Activated naive CD8-positive, alpha-beta T cell treated with anti-CD3 and anti-CD28 coated beads, Interleukin-2, amount 50 U/mL, for 16 hours (primary cell): ENCODE measurements around the gene SMARCAL1.

Source experiments
- DNase-seq: peaks from one replicate; pipeline ENCODE4 v3.0.0-alpha.2; 2020; ENCODE audit warnings: low read depth, low spot score

SMARCAL1 gene

GRCh38 chr2:216392945-216393840 lies 19.1 kb upstream of the SMARCAL1 start:
- DNase-seq, result no peak

DNA sequence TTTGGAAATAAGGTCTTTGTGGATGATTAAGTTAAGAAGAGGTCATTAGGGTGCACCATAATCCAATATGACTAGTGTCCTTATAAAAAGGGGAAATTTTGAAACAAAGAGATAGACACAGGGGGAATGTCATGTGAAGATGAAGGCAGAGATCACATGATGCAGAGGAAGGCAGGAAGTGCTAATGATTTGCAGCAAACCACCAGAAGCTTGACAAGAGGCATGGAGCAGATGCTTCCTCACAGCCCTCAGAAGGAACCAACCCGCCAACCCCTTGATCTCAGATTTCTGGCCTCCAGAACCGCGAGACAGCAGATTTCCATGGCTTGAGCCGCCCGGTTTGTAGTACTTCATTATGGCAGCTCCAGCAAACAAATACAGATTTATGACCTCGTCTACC lies 17.4 kb upstream of the SMARCAL1 start:
- no peak for DNase-seq

GRCh38 chr2:216399621-216400020 lies 12.7 kb upstream of the SMARCAL1 start:
- no peak for DNase-seq

DNA sequence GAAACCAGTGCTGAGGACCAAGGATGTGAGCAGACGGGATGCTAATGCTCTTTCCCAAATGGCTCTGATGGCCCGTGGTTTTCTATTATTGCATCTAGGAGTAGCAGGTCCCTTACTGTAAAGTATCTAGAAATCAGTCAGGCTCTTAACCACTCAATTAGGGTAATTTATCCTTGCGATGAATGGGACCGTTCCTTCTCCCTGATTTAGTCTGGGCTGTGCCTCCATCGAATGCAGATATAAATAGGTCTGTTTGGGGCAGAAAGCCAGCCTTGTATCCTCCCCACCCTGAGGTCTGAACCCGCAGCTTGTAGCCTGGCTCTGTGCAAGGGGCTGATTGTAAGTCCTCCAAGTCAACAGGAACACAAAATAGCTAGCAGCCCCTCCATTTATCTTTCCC lies 9.5 kb upstream of the SMARCAL1 start:
- no peak for DNase-seq

GRCh38 chr2:216404010-216404618 lies 8.2 kb upstream of the SMARCAL1 start:
- DNase-seq, result peak; percentile 3

GRCh38 chr2:216405588-216405987 lies 6.7 kb upstream of the SMARCAL1 start:
- no peak for DNase-seq

GRCh38 chr2:216406826-216407225 lies 5.5 kb upstream of the SMARCAL1 start:
- no peak for DNase-seq

DNA sequence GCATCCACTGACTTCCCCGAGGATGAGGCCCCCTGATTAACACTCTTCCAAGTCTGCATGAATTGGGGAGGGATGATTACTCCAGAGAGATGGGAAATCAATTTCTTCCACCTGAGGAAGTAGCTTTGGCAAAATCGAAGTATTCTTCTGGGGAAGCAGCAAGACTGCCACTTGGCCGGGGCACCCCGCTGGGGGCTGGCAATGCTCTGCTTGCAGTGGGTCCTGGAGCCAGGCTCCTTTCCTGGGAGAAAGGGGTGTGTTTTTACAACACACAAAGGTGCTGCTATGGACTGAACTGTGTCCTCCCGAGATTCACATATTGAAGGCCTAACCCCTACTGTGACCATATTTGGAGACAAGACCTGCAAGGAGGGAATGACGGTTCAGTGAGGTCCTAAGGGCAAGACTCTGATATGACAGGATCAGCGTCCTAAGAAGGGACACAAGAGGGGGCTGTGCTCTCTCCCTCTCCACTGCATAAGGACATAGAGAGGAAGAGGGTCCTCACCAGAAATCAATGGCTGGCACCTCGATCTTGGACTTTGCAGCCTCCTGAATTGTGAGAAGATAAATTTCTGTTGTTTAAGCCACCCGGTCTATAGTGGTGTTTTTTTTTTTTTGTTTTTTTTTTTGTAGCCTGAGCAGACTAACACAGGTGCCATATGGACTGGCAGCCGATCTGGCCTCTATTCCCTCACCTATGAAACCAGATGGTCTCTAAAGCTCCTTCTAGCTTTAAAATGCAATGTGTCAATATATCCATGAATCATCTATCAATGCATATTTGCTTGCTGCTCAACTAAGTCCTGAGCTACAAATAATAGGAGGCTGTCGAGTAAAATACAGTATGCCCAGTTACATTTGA lies 3.6 kb upstream of the SMARCAL1 start:
- DNase-seq, result no peak

DNA sequence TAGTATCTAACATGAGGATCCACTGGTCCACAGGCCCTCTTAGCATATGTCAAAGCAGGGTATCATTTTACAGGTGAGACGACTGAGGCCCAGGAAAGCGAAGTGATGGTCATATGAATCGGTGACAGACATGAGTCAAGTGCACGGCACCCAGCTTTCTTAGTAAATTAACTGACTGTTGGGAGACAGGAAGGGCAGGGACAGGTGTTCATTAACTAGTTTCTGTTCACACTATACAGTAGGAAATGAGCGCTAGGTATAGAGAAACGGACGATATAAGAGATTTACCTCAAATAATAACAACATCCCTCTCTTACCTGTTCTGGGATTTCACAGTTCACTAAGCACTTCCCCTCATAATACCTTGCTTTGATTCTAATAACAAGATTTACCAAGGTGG lies 1.7 kb upstream of the SMARCAL1 start:
- DNase-seq, result no peak

- DNase-seq, result no peak
These were observed 1.6 kb downstream of the SMARCAL1 start for GRCh38 chr2:216413882-216414281.

GRCh38 chr2:216414772-216415319 lies 2.6 kb downstream of the SMARCAL1 start:
- DNase-seq, result no peak

DNA sequence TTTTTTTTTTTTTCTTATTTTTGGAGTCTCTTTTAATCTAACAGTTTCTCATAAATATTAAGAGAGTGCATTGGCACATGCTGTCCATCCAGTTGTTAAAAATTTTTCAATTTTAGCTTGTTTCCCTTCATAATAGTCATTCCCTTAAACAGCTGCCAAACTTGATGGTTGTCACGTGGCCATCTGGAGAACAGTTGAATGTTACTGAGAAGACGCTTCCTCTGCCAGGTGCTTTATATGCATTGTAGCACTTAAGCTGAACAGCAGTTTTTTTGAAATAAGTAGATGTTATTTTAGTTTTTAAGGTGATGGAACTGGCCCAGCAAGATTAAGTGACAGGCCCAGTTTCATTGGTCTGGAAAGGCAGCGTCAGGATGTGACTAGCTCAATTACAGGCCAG lies 3.3 kb downstream of the SMARCAL1 start:
- DNase-seq, result no peak

DNA sequence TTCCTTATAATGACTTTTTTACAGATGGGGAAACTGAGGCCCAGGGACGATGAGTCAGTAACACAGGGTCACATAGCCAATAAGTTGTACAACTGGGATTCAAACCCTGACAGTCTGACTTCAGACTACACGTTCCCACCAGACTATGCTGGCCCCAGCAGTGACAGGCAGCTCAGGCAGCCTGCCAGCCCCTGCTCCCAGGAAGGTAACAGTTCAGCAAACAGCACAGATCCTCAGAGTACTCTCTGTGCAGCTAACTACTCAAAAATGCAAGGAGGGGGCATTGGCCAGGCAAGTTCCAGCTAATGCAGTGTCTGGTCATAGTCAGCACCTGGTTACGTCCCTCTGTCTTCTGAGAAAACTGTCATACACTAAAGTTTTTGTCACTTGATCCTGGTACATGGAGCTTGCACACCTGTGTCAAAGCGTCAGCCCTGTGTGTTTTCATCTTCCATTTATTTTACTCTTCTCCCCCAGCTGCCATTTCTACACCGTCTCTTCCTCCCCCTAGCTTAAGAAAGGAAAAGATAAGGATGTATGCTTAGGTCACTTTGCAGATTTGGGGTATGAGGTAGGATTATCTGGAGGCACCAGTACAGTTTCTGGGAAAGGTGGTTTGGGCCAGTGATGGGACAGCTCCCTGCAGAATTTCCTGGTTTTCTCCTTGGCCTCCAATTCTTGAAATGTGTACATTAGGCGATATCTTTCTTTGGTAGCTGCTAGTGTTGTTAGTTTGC lies 4.5 kb downstream of the SMARCAL1 start:
- no peak for DNase-seq

DNA sequence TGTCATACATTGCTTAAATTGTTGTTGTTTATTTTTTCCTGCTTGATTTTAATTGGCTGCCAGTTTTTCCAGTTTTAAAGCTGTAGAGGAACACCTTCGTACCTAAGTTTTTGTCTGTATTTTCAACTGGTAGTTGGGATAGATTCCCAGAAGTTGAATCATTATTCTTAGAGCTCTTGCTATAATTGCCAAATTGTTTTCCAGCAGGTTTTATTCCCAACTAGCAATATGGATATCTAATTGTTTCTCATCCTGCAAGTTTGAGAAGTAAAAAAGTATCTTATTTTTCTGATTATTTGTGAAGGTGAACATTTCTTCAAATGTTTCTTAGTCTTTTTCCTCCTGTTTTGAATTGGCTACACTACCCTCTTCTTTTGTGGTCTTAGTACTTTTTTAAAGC lies 6.7 kb downstream of the SMARCAL1 start:
- DNase-seq, result no peak

DNA sequence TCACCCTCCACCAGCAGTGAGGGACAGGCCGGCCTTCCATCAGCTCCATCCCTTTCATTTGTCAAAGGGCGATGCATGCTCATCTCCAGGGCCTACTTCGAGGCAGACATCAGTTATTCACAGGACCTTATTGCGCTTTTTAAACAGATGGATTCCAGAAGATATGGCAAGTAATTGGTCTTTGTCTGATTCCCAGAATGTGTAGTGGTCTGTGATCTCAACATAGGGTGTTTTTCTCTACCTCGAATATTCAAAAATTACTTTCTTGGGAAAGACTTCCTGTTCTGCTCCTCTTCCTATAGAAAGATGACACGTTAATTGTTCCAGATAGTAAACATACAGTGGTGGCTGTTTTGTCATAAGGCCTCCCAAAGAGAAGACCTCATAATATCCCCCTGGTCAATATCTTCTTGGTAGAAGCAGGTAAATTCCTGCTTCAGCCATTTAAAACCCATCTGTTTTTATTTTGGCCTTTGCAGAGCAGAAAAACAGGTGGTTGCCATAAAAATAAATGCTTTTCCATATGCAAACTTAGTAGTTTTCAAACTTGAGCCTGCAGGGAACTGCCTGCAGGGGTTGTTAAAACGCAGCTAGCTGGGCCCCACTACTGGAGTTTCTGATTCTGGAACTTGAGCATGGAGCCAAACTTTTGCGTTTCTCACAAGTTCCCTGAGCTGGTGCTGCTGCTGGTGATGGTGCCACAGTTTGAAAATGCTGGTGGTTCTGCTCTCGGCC lies 8.2 kb downstream of the SMARCAL1 start:
- DNase-seq, result no peak

- DNase-seq, result no peak
These were observed 10.8 kb downstream of the SMARCAL1 start for GRCh38 chr2:216423071-216423470.

DNA sequence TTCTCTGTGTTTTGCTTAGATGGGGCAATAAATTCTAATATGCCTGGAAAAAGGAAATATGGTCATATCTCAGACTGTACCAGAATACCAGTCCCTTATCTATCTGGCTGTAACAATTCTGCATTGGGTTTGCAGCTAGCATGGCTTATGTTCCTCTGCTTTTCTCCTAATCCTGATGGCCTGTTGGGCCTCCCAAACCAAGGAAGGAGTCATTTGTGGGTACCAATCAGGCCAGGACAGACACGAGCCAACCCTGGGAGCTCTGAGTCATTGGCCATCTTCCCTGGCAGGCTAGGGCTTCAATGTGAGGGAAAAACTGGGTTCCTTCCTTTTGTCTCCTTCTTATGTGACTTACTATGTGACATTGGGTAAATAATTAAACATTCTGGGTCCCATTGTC lies 12.0 kb downstream of the SMARCAL1 start:
- no peak for DNase-seq

DNA sequence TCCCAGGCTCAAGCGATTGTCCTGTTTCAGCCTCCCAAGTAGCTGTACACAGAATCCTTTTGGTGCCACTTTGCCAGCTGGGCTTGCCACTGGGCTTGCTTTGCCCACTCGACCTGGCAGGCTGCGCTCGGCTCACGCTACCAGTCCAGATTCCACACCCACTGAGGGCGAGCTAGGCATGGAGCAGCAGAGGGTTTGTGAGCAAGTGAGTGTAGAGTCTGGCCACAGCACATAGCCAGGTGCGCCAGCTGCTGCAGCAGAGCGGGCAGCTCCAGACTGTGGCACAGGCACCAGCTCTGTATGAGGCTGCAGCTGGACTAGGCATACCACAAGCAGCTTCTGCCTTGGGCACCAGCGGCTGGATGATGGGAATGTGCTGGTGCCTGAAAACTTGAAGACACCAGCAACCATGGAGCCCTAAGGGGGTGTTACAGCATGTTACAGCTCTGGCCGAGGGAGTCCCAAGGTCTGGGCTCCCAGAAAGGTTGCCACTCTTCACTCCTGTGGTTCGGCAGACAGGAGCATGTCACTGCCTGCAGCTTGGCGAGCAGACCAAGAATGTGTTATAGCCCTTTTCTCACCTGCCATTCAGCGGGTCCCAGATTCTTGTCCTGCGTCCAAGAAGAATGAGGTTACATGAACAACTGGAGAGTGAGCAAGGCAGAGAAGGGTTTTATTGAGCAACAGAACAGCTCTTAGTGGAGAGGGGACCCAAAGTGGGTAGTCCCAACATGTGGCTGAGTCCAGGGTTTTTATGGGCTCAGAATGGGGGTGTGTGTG lies 12.9 kb downstream of the SMARCAL1 start:
- DNase-seq, result no peak

- DNase-seq, result no peak
These were observed 14.0 kb downstream of the SMARCAL1 start for GRCh38 chr2:216426166-216426777.
